Measurements from ENCODE around the gene MACROD2.

MACROD2 gene

GRCh38 chr20:15642676-15643075 lies 1647.4 kb downstream of the MACROD2 start:
- Histone ChIP-seq H3K4me1 (ENCODE audit: control insufficient read depth, insufficient read depth, low read length) (no peaks in the 10 kb centered on the region), H3K9me3 (ENCODE audit: control insufficient read depth, insufficient read depth, low read depth, low read length) (no peaks in the 10 kb centered on the region), H3K27ac (ENCODE audit: extremely low read depth, low read depth, low read length) (no peak overlapping the region), H3K4me3 (ENCODE audit: low read depth, low read length) (no peak overlapping the region), H3K36me3 (ENCODE audit: control insufficient read depth in 2 of 2, insufficient read depth in 1 of 2, low read length in 2 of 2) (no peaks in the 10 kb centered on the region)
- TF ChIP-seq YY1 (tag by site-specific recombination; IDR thresholded peaks at IDR 0.05) (no peak), ZFP3 (tag by site-specific recombination; IDR thresholded peaks at IDR 0.05; ENCODE audit: low read depth) (no peak), MZF1 (tag by site-specific recombination; IDR thresholded peaks at IDR 0.05; ENCODE audit: borderline replicate concordance) (no peak), ZNF2 (tag by site-specific recombination; IDR thresholded peaks at IDR 0.05) (no peak)
- TF ChIP-seq, protein P1, sequence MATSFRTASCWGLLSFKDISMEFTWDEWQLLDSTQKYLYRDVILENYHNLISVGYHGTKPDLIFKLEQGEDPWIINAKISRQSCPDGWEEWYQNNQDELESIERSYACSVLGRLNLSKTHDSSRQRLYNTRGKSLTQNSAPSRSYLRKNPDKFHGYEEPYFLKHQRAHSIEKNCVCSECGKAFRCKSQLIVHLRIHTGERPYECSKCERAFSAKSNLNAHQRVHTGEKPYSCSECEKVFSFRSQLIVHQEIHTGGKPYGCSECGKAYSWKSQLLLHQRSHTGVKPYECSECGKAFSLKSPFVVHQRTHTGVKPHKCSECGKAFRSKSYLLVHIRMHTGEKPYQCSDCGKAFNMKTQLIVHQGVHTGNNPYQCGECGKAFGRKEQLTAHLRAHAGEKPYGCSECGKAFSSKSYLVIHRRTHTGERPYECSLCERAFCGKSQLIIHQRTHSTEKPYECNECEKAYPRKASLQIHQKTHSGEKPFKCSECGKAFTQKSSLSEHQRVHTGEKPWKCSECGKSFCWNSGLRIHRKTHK (tag by site-specific recombination; IDR thresholded peaks at IDR 0.05) = no peak
- CTCF ChIA-PET = interaction anchor here (1.0 kb wide), 1 partner anchor 193 kb away, joined by 3 read pairs; no protein-coding TSS in a partner anchor
- POLR2A ChIA-PET = no interaction called here

DNA sequence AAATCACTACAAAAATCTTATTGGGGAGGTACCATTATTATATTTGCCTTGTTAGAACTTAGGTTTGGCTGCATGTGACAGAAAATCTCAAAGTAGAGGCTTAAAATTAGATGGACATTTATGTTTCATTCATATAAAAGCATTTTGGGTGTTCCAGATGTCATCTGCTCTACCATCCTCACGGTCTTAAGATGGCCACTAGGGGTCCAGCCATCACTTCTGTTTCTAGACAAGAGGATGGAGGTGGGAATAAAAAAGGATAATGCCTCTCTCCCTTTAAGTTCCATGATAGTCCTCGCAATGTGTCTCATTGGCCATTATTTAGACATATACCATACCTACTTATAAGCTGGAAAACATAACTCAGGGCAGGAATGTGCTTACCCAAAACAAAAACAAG lies 1648.4 kb downstream of the MACROD2 start:
- ChIA-PET POLR2A (no interaction called here), CTCF (interaction anchor here (0.7 to 2.7 kb wide), 6 partner anchors 10 to 194 kb away, joined by 3 to 12 read pairs (median 3); no protein-coding TSS in a partner anchor)
- no peak for TF ChIP-seq ZXDB (tag by site-specific recombination; IDR thresholded peaks at IDR 0.05)
- H3K27ac ChIP-seq (ENCODE audit: extremely low read depth, low read depth, low read length) = no peak overlapping the region
- no peaks in the 10 kb centered on the region for H3K36me3 ChIP-seq (ENCODE audit: control insufficient read depth in 2 of 2, insufficient read depth in 1 of 2, low read length in 2 of 2)
- H3K4me1 ChIP-seq (ENCODE audit: control insufficient read depth, insufficient read depth, low read length) = no peaks in the 10 kb centered on the region
- no peak overlapping the region for H3K4me3 ChIP-seq (ENCODE audit: low read depth, low read length)
- H3K9me3 ChIP-seq (ENCODE audit: control insufficient read depth, insufficient read depth, low read depth, low read length) = no peaks in the 10 kb centered on the region

DNA sequence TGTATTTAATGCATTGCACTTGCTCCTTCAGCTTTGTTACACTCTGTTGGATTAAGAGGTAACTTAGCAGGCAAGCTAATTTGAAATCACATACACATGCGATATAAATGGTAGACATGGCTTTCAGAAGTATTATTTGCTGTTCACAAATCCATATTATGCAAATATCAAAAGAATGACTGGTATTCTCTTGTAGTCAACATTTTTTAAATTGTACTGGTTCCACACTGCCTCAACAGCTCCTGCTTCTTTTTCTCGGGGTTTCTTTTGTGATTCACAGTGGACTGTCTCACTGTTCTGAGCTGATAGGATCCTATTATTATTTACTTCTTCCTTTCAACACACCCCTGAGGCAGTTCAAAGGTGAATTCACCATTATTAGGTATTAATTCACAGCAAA lies 1650.5 kb downstream of the MACROD2 start:
- Histone ChIP-seq H3K9me3 (ENCODE audit: control insufficient read depth, insufficient read depth, low read depth, low read length) (no peaks in the 10 kb centered on the region), H3K36me3 (ENCODE audit: control insufficient read depth in 2 of 2, insufficient read depth in 1 of 2, low read length in 2 of 2) (no peaks in the 10 kb centered on the region), H3K27ac (ENCODE audit: extremely low read depth, low read depth, low read length) (no peak overlapping the region), H3K4me1 (ENCODE audit: control insufficient read depth, insufficient read depth, low read length) (no peaks in the 10 kb centered on the region), H3K4me3 (ENCODE audit: low read depth, low read length) (no peak overlapping the region)
- ChIA-PET POLR2A (no interaction called here), CTCF (interaction anchor here (0.7 to 2.7 kb wide), 2 partner anchors 8 to 1046 kb away, joined by 3 to 12 read pairs; no protein-coding TSS in a partner anchor)
- TF ChIP-seq ZNF146 (tag by site-specific recombination; IDR thresholded peaks at IDR 0.05) (no peak), SALL2 (tag by site-specific recombination; IDR thresholded peaks at IDR 0.05; ENCODE audit: borderline replicate concordance) (no peak), EGR2 (tag by site-specific recombination; IDR thresholded peaks at IDR 0.05; ENCODE audit: low read depth) (no peak), ZBTB44 (tag by site-specific recombination; IDR thresholded peaks at IDR 0.05) (no peak), PRDM4 (tag by site-specific recombination; IDR thresholded peaks at IDR 0.05) (no peak), ZNF629 (tag by site-specific recombination; IDR thresholded peaks at IDR 0.05) (no peak), ZFP69B (tag by site-specific recombination; IDR thresholded peaks at IDR 0.05) (no peak), ZNF76 (tag by site-specific recombination; IDR thresholded peaks at IDR 0.05; ENCODE audit: borderline replicate concordance, low read depth) (no peak), ZNF558 (tag by site-specific recombination; IDR thresholded peaks at IDR 0.05) (no peak)
